ENCODE data around the gene ADCY1.
"Not testable (repeated sequence)": the region's sequence is repeated elsewhere in the genome, so short reads cannot be mapped to it uniquely, and the experiment has no call there.

ADCY1 gene

GRCh38 chr7:45715471-45716352 lies 141.5 kb downstream of the ADCY1 start:
- DNase-seq: no peak

GRCh38 chr7:45716380-45717203 lies 142.4 kb downstream of the ADCY1 start:
- no peak for DNase-seq

- DNase-seq: no peak
Measured at GRCh38 chr7:45717537-45718235, 143.5 kb downstream of the ADCY1 start.

- DNase-seq: no peak
Measured at GRCh38 chr7:45718464-45719330, 144.5 kb downstream of the ADCY1 start.

GRCh38 chr7:45720989-45721388 lies 146.8 kb downstream of the ADCY1 start:
- no peak for DNase-seq

- no peak for DNase-seq
Measured at GRCh38 chr7:45721686-45722598, 147.8 kb downstream of the ADCY1 start.

- not testable (repeated sequence) for DNase-seq
Measured at GRCh38 chr7:45725231-45725630, 151.1 kb downstream of the ADCY1 start.

- DNase-seq: no peak
Measured at GRCh38 chr7:45726883-45727282, 152.7 kb downstream of the ADCY1 start.

- not testable (repeated sequence) for DNase-seq
Measured at GRCh38 chr7:45731692-45732443, 157.7 kb downstream of the ADCY1 start.

GRCh38 chr7:45738920-45739319 lies 164.8 kb downstream of the ADCY1 start:
- not testable (repeated sequence) for DNase-seq

GRCh38 chr7:45740573-45740972 lies 166.4 kb downstream of the ADCY1 start:
- DNase-seq: not testable (repeated sequence)

GRCh38 chr7:45748976-45749375 lies 174.8 kb downstream of the ADCY1 start:
- not testable (repeated sequence) for DNase-seq

GRCh38 chr7:45751352-45751751 lies 177.2 kb downstream of the ADCY1 start:
- DNase-seq: not testable (repeated sequence)

GRCh38 chr7:45756333-45756732 lies 182.2 kb downstream of the ADCY1 start:
- not testable (repeated sequence) for DNase-seq

- not testable (repeated sequence) for DNase-seq
Measured at GRCh38 chr7:45756757-45757156, 182.6 kb downstream of the ADCY1 start.

GRCh38 chr7:45759464-45759863 lies 185.3 kb downstream of the ADCY1 start:
- not testable (repeated sequence) for DNase-seq

- not testable (repeated sequence) for DNase-seq
Measured at GRCh38 chr7:45761545-45762205, 187.5 kb downstream of the ADCY1 start.

GRCh38 chr7:45762225-45762994 lies 188.2 kb downstream of the ADCY1 start:
- DNase-seq: not testable (repeated sequence)
